ENCODE results near the gene RARB. TPM values are rescaled to one million over a fixed set of nuclear protein-coding genes. Genes with fewer than 3 reads are reported as not detected.

RARB gene
- total RNA-seq, 2 experiments from 2014 or later = not detected

GRCh38 chr3:25582242-25582641 is 154.2 kb downstream of the RARB start:
- Mint-ChIP-seq H3K9me3 (ENCODE audit: insufficient read depth) (no peaks in the 10 kb centered on the region), H3K36me3 (ENCODE audit: low read depth) (no peaks in the 10 kb centered on the region), H3K4me3 (no peak overlapping the region), H3K27me3 (ENCODE audit: low read depth) (no peaks in the 10 kb centered on the region), H3K4me1 (ENCODE audit: low read depth) (no peaks in the 10 kb centered on the region), H3K27ac (no peak overlapping the region)
- DNase-seq = no peak
- no peak for ATAC-seq
- ChIA-PET CTCF (no interaction called here), POLR2A (no interaction called here)

GRCh38 chr3:25583343-25583742 is 155.3 kb downstream of the RARB start:
- H3K27me3 Mint-ChIP-seq (ENCODE audit: low read depth) = no peaks in the 10 kb centered on the region
- H3K4me1 Mint-ChIP-seq (ENCODE audit: low read depth) = no peaks in the 10 kb centered on the region
- POLR2A ChIA-PET = no interaction called here
- ATAC-seq = no peak
- H3K4me3 Mint-ChIP-seq = no peak overlapping the region
- no peak overlapping the region for H3K27ac Mint-ChIP-seq
- H3K36me3 Mint-ChIP-seq (ENCODE audit: low read depth) = no peaks in the 10 kb centered on the region
- DNase-seq = no peak
- CTCF ChIA-PET = no interaction called here
- H3K9me3 Mint-ChIP-seq (ENCODE audit: insufficient read depth) = no peaks in the 10 kb centered on the region

GRCh38 chr3:25584011-25584789 is 156.1 kb downstream of the RARB start:
- no peak overlapping the region for H3K27ac Mint-ChIP-seq
- H3K4me1 Mint-ChIP-seq (ENCODE audit: low read depth) = no peaks in the 10 kb centered on the region
- H3K4me3 Mint-ChIP-seq = no peak overlapping the region
- H3K36me3 Mint-ChIP-seq (ENCODE audit: low read depth) = no peaks in the 10 kb centered on the region
- no peak for DNase-seq
- H3K27me3 Mint-ChIP-seq (ENCODE audit: low read depth) = no peaks in the 10 kb centered on the region
- no peak for ATAC-seq
- no peaks in the 10 kb centered on the region for H3K9me3 Mint-ChIP-seq (ENCODE audit: insufficient read depth)
- ChIA-PET CTCF (interaction anchor here (1.8 kb wide), 1 partner anchor 9 kb away, joined by 9 read pairs; no protein-coding TSS in a partner anchor), POLR2A (interaction anchor here (1.0 kb wide), 1 partner anchor 8 kb away, joined by 7 read pairs; no protein-coding TSS in a partner anchor)

- POLR2A ChIA-PET = no interaction called here
- H3K4me1 Mint-ChIP-seq (ENCODE audit: low read depth) = no peaks in the 10 kb centered on the region
- H3K4me3 Mint-ChIP-seq = no peak overlapping the region
These were observed 157.5 kb downstream of the RARB start for GRCh38 chr3:25585361-25586166.

GRCh38 chr3:25586167-25586505 is 158.1 kb downstream of the RARB start:
- ChIA-PET POLR2A (no interaction called here), CTCF (interaction anchor here (1.3 to 1.8 kb wide), 2 partner anchors 7 to 53 kb away, joined by 4 to 9 read pairs; no protein-coding TSS in a partner anchor)
- no peak overlapping the region for H3K27ac Mint-ChIP-seq
- DNase-seq = no peak
- no peak for ATAC-seq
- no peaks in the 10 kb centered on the region for H3K27me3 Mint-ChIP-seq (ENCODE audit: low read depth)
- no peaks in the 10 kb centered on the region for H3K36me3 Mint-ChIP-seq (ENCODE audit: low read depth)
- no peaks in the 10 kb centered on the region for H3K9me3 Mint-ChIP-seq (ENCODE audit: insufficient read depth)
- no peaks in the 10 kb centered on the region for H3K4me1 Mint-ChIP-seq (ENCODE audit: low read depth)
- H3K4me3 Mint-ChIP-seq = no peak overlapping the region

More at GRCh38 chr3:25585361-25586166, 157.5 kb downstream of the RARB start:
- Mint-ChIP-seq H3K27me3 (ENCODE audit: low read depth) (no peaks in the 10 kb centered on the region), H3K9me3 (ENCODE audit: insufficient read depth) (no peaks in the 10 kb centered on the region), H3K27ac (no peak overlapping the region), H3K36me3 (ENCODE audit: low read depth) (no peaks in the 10 kb centered on the region)
- no peak for DNase-seq
- no peak for ATAC-seq
- CTCF ChIA-PET = interaction anchor here (1.3 to 1.8 kb wide), 2 partner anchors 8 to 53 kb away, joined by 4 to 9 read pairs; no protein-coding TSS in a partner anchor

GRCh38 chr3:25586553-25586952 is 158.5 kb downstream of the RARB start:
- ATAC-seq (no peak), DNase-seq (no peak)
- Mint-ChIP-seq H3K9me3 (ENCODE audit: insufficient read depth) (no peaks in the 10 kb centered on the region), H3K4me3 (no peak overlapping the region), H3K36me3 (ENCODE audit: low read depth) (no peaks in the 10 kb centered on the region), H3K27me3 (ENCODE audit: low read depth) (no peaks in the 10 kb centered on the region), H3K4me1 (ENCODE audit: low read depth) (no peaks in the 10 kb centered on the region), H3K27ac (no peak overlapping the region)
- ChIA-PET POLR2A (no interaction called here), CTCF (interaction anchor here (1.3 kb wide), 1 partner anchor 54 kb away, joined by 4 read pairs; no protein-coding TSS in a partner anchor)

- Mint-ChIP-seq H3K27me3 (ENCODE audit: low read depth) (no peaks in the 10 kb centered on the region), H3K27ac (no peak overlapping the region), H3K4me3 (no peak overlapping the region), H3K9me3 (ENCODE audit: insufficient read depth) (no peaks in the 10 kb centered on the region), H3K4me1 (ENCODE audit: low read depth) (no peaks in the 10 kb centered on the region), H3K36me3 (ENCODE audit: low read depth) (no peaks in the 10 kb centered on the region)
- ChIA-PET CTCF (no interaction called here), POLR2A (no interaction called here)
- ATAC-seq (no peak), DNase-seq (no peak)
These were observed 159.0 kb downstream of the RARB start for GRCh38 chr3:25587094-25587493.

- ATAC-seq (no peak), DNase-seq (no peak)
- no peaks in the 10 kb centered on the region for H3K9me3 Mint-ChIP-seq (ENCODE audit: insufficient read depth)
- no peak overlapping the region for H3K4me3 Mint-ChIP-seq
- CTCF ChIA-PET = no interaction called here
- POLR2A ChIA-PET = no interaction called here
- no peaks in the 10 kb centered on the region for H3K27me3 Mint-ChIP-seq (ENCODE audit: low read depth)
- no peaks in the 10 kb centered on the region for H3K36me3 Mint-ChIP-seq (ENCODE audit: low read depth)
- H3K4me1 Mint-ChIP-seq (ENCODE audit: low read depth) = no peaks in the 10 kb centered on the region
- no peak overlapping the region for H3K27ac Mint-ChIP-seq
These were observed 159.5 kb downstream of the RARB start for GRCh38 chr3:25587526-25587925.

GRCh38 chr3:25587975-25588374 is 159.9 kb downstream of the RARB start:
- Mint-ChIP-seq H3K27me3 (ENCODE audit: low read depth) (no peaks in the 10 kb centered on the region), H3K4me1 (ENCODE audit: low read depth) (no peaks in the 10 kb centered on the region), H3K36me3 (ENCODE audit: low read depth) (no peaks in the 10 kb centered on the region), H3K27ac (no peak overlapping the region), H3K4me3 (no peak overlapping the region), H3K9me3 (ENCODE audit: insufficient read depth) (no peaks in the 10 kb centered on the region)
- DNase-seq (no peak), ATAC-seq (no peak)
- ChIA-PET POLR2A (no interaction called here), CTCF (interaction anchor here (1.0 kb wide), 1 partner anchor 15 kb away, joined by 3 read pairs; no protein-coding TSS in a partner anchor)

- ChIA-PET CTCF (interaction anchor here (1.0 kb wide), 1 partner anchor 15 kb away, joined by 3 read pairs; no protein-coding TSS in a partner anchor), POLR2A (no interaction called here)
- ATAC-seq (no peak), DNase-seq (no peak)
- Mint-ChIP-seq H3K4me1 (ENCODE audit: low read depth) (no peaks in the 10 kb centered on the region), H3K36me3 (ENCODE audit: low read depth) (no peaks in the 10 kb centered on the region), H3K27ac (no peak overlapping the region), H3K9me3 (ENCODE audit: insufficient read depth) (no peaks in the 10 kb centered on the region), H3K27me3 (ENCODE audit: low read depth) (no peaks in the 10 kb centered on the region), H3K4me3 (no peak overlapping the region)
These were observed 160.5 kb downstream of the RARB start for GRCh38 chr3:25588441-25589103.

GRCh38 chr3:25589104-25589782 is 161.2 kb downstream of the RARB start:
- Mint-ChIP-seq H3K36me3 (ENCODE audit: low read depth) (no peaks in the 10 kb centered on the region), H3K4me1 (ENCODE audit: low read depth) (no peaks in the 10 kb centered on the region), H3K27ac (no peak overlapping the region), H3K4me3 (no peak overlapping the region), H3K27me3 (ENCODE audit: low read depth) (no peaks in the 10 kb centered on the region), H3K9me3 (ENCODE audit: insufficient read depth) (no peaks in the 10 kb centered on the region)
- POLR2A ChIA-PET = no interaction called here
- CTCF ChIA-PET = no interaction called here
- ATAC-seq (no peak), DNase-seq (no peak)

Data from activated CD8-positive, alpha-beta T cell treated with anti-CD3 and anti-CD28 coated beads, Interleukin-2, amount 10 ng/mL, durations not matched to agents 7 days and 5 days (primary cell).